ENCODE measurements around the gene UQCRC2.

DNA sequence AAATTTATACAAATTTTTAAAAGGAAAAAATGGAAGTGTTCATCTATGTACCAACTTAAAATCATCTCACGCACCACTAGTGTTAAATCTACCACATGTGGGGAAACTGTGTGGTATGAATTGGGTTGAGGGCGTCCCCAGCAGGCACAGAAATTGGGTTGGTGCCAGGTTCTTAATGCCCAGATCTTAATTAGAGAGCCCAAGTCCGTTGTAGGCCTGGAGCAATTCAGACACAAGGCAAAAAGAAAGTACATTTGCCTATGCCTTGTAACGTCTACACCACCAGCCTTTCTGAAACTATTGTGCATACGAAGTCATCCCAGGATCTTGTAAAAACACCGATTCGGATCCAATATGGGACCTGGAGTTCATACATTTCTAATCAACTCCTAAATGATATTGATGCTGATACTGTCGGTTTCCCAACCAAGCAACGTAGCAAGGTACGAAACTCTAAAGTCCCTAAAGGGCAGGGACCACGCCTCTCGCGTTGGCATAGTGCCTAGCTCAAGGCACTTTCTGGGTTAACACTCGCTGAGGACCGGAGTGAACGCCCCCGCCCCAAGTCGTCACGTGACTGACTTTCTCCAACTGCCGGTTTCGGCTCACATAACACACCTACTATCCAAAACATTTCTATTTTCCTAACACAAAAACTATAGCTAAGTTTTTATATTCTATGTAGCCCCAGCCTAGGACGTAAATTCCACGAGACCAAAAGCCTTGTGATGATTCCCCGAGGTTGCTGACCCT lies 945 bp upstream of the UQCRC2 start:
- TF ChIP-seq CTCF (IDR thresholded peaks at IDR 0.05) (no peak), POLR2A (IDR thresholded peaks at IDR 0.05) (no peak)

All from adrenal gland (tissue), 5 donors.